Measurements from ENCODE around the gene SFMBT2.

DNA sequence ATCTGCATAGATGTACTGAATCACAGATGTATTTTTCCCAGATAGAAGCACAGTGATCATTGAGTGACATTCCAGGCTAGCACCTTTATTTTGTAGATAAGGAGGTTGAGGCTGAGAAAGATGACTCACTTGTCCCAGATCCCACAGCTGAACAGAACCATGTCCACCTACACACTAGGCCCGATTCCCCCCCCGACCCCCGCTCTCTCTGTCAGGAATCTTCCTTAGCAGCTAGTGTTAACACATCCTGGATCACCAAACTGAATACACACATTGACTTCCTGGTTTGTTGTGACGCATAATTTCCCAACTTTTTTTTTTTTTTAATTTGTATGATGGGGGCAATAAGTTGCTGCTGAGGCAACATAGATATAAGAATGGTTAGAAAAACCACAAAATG lies 5.2 kb downstream of the SFMBT2 start:
- TF ChIP-seq POLR2A (IDR thresholded peaks at IDR 0.05) (no peak), CTCF (IDR thresholded peaks at IDR 0.05) (no peak)
